ENCODE measurements around the gene IGFBP3.

Gene IGFBP3

GRCh38 chr7:45922810-45923209, 1.7 kb upstream of the IGFBP3 start:
- DNase-seq (ENCODE audit: low read depth), result no peak

- DNase-seq (ENCODE audit: low read depth), result no peak
These were observed 837 bp upstream of the IGFBP3 start for GRCh38 chr7:45921699-45922519.

- DNase-seq (ENCODE audit: low read depth), result no peak
These were observed 268 bp upstream of the IGFBP3 start for GRCh38 chr7:45921381-45921698.

GRCh38 chr7:45919993-45920459, 1.0 kb downstream of the IGFBP3 start:
- DNase-seq (ENCODE audit: low read depth), result no peak

GRCh38 chr7:45919231-45919784, 1.8 kb downstream of the IGFBP3 start:
- DNase-seq (ENCODE audit: low read depth), result no peak

GRCh38 chr7:45918556-45918955, 2.5 kb downstream of the IGFBP3 start:
- DNase-seq (ENCODE audit: low read depth), result no peak

GRCh38 chr7:45917658-45918057, 3.4 kb downstream of the IGFBP3 start:
- DNase-seq (ENCODE audit: low read depth), result peak; percentile 61

- no peak for DNase-seq (ENCODE audit: low read depth)
These were observed 4.0 kb downstream of the IGFBP3 start for GRCh38 chr7:45917064-45917463.

- no peak for DNase-seq (ENCODE audit: low read depth)
These were observed 5.5 kb downstream of the IGFBP3 start for GRCh38 chr7:45915606-45916005.

GRCh38 chr7:45914911-45915310, 6.2 kb downstream of the IGFBP3 start:
- DNase-seq (ENCODE audit: low read depth), result no peak

- no peak for DNase-seq (ENCODE audit: low read depth)
These were observed 8.1 kb downstream of the IGFBP3 start for GRCh38 chr7:45912972-45913371.

- no peak for DNase-seq (ENCODE audit: low read depth)
These were observed 9.8 kb downstream of the IGFBP3 start for GRCh38 chr7:45911311-45911710.

GRCh38 chr7:45910855-45911254, 10.2 kb downstream of the IGFBP3 start:
- no peak for DNase-seq (ENCODE audit: low read depth)

- DNase-seq (ENCODE audit: low read depth), result no peak
These were observed 11.5 kb downstream of the IGFBP3 start for GRCh38 chr7:45909561-45909960.

GRCh38 chr7:45902820-45903219, 18.3 kb downstream of the IGFBP3 start:
- no peak for DNase-seq (ENCODE audit: low read depth)

GRCh38 chr7:45901566-45901965, 19.5 kb downstream of the IGFBP3 start:
- no peak for DNase-seq (ENCODE audit: low read depth)

- no peak for DNase-seq (ENCODE audit: low read depth)
These were observed 22.9 kb downstream of the IGFBP3 start for GRCh38 chr7:45898222-45898621.

GRCh38 chr7:45897042-45897690, 23.9 kb downstream of the IGFBP3 start:
- no peak for DNase-seq (ENCODE audit: low read depth)

- DNase-seq (ENCODE audit: low read depth), result no peak
These were observed 26.4 kb downstream of the IGFBP3 start for GRCh38 chr7:45894665-45895062.

GRCh38 chr7:45893996-45894664, 26.9 kb downstream of the IGFBP3 start:
- no peak for DNase-seq (ENCODE audit: low read depth)

GRCh38 chr7:45893374-45893995, 27.6 kb downstream of the IGFBP3 start:
- DNase-seq (ENCODE audit: low read depth), result no peak

- DNase-seq (ENCODE audit: low read depth), result no peak
These were observed 28.6 kb downstream of the IGFBP3 start for GRCh38 chr7:45892407-45893035.
